ENCODE results near the gene RTKN2. TPM values are rescaled to one million over a fixed set of nuclear protein-coding genes. Genes with fewer than 3 reads are reported as not detected.
"Not testable (repeated sequence)": the region's sequence is repeated elsewhere in the genome, so short reads cannot be mapped to it uniquely, and the experiment has no call there.

Gene RTKN2
- total RNA-seq (1 to 10 TPM; 3.8 to 8.1 TPM), total RNA-seq (69.9 to 105 reads per million in 2 donors)

GRCh38 chr10:62268399-62269114, at the start of gene RTKN2:
Gene RTKN2, minus strand, starts transcription at chr10:62268844. Its CDS starts 234 bp downstream, at chr10:62268610.
- Mint-ChIP-seq H3K4me3 (peak within 1 kb of the TSS; percentile 90), H3K27me3 (peaks cover 25% of the 10 kb centered on the region), H3K4me1 (peaks cover 13% of the 10 kb centered on the region), H3K36me3 (ENCODE audit: low read depth) (no peaks in the 10 kb centered on the region), H3K27ac (peak within 1 kb of the TSS; percentile 39)
- peak; percentile 89 for ATAC-seq
- H3K9me3 ChIP-seq (ENCODE audit: control insufficient read depth, low read length, poor library complexity, severe bottlenecking), result no peaks in the 10 kb centered on the region
- peak; percentile 49 to 59 (median 59) for DNase-seq

- Mint-ChIP-seq H3K27me3 (peaks cover 18% of the 10 kb centered on the region), H3K4me3 (no peak overlapping the region), H3K4me1 (no peaks in the 10 kb centered on the region), H3K36me3 (ENCODE audit: low read depth) (peaks cover 2% of the 10 kb centered on the region), H3K27ac (no peak overlapping the region)
- ATAC-seq, result no peak
- DNase-seq, result no peak
- H3K9me3 ChIP-seq (ENCODE audit: control insufficient read depth, low read length, poor library complexity, severe bottlenecking), result no peaks in the 10 kb centered on the region
These were observed 48.6 kb upstream of the RTKN2 start for GRCh38 chr10:62317257-62317656.

- ATAC-seq (no peak), DNase-seq (no peak)
- peaks cover 22% of the 10 kb centered on the region for H3K27me3 Mint-ChIP-seq
- peaks cover 9% of the 10 kb centered on the region for H3K4me1 Mint-ChIP-seq
- H3K36me3 Mint-ChIP-seq (ENCODE audit: low read depth), result no peaks in the 10 kb centered on the region
- H3K27ac Mint-ChIP-seq, result no peak overlapping the region
- no peak overlapping the region for H3K4me3 Mint-ChIP-seq
- no peaks in the 10 kb centered on the region for H3K9me3 ChIP-seq (ENCODE audit: control insufficient read depth, low read length, poor library complexity, severe bottlenecking)
These were observed 40.6 kb upstream of the RTKN2 start for GRCh38 chr10:62309254-62309653.

GRCh38 chr10:62308101-62308500, 39.5 kb upstream of the RTKN2 start:
- H3K36me3 Mint-ChIP-seq (ENCODE audit: low read depth), result no peaks in the 10 kb centered on the region
- DNase-seq (no peak), ATAC-seq (no peak)
- H3K27ac Mint-ChIP-seq, result no peak overlapping the region
- H3K27me3 Mint-ChIP-seq, result peaks cover 22% of the 10 kb centered on the region
- no peaks in the 10 kb centered on the region for H3K9me3 ChIP-seq (ENCODE audit: control insufficient read depth, low read length, poor library complexity, severe bottlenecking)
- H3K4me1 Mint-ChIP-seq, result peaks cover 9% of the 10 kb centered on the region
- no peak overlapping the region for H3K4me3 Mint-ChIP-seq

- Mint-ChIP-seq H3K4me1 (peaks cover 9% of the 10 kb centered on the region), H3K27ac (no peak overlapping the region), H3K27me3 (peaks cover 22% of the 10 kb centered on the region), H3K36me3 (ENCODE audit: low read depth) (no peaks in the 10 kb centered on the region), H3K4me3 (no peak overlapping the region)
- no peaks in the 10 kb centered on the region for H3K9me3 ChIP-seq (ENCODE audit: control insufficient read depth, low read length, poor library complexity, severe bottlenecking)
- ATAC-seq (no peak), DNase-seq (no peak)
These were observed 39.0 kb upstream of the RTKN2 start for GRCh38 chr10:62307635-62308034.

GRCh38 chr10:62306663-62307062, 38.0 kb upstream of the RTKN2 start:
- no peaks in the 10 kb centered on the region for H3K9me3 ChIP-seq (ENCODE audit: control insufficient read depth, low read length, poor library complexity, severe bottlenecking)
- DNase-seq (no peak), ATAC-seq (peak; percentile 40)
- no peaks in the 10 kb centered on the region for H3K36me3 Mint-ChIP-seq (ENCODE audit: low read depth)
- H3K4me1 Mint-ChIP-seq, result peaks cover 9% of the 10 kb centered on the region
- no peak overlapping the region for H3K4me3 Mint-ChIP-seq
- H3K27me3 Mint-ChIP-seq, result peaks cover 17% of the 10 kb centered on the region
- peak overlapping the region; percentile 6 for H3K27ac Mint-ChIP-seq

GRCh38 chr10:62305813-62306212, 37.2 kb upstream of the RTKN2 start:
- peaks cover 9% of the 10 kb centered on the region for H3K4me1 Mint-ChIP-seq

GRCh38 chr10:62303922-62304321, 35.3 kb upstream of the RTKN2 start:
- no peak overlapping the region for H3K27ac Mint-ChIP-seq
- DNase-seq (no peak), ATAC-seq (no peak)
- H3K9me3 ChIP-seq (ENCODE audit: control insufficient read depth, low read length, poor library complexity, severe bottlenecking), result no peaks in the 10 kb centered on the region
- H3K4me1 Mint-ChIP-seq, result peaks cover 9% of the 10 kb centered on the region
- no peaks in the 10 kb centered on the region for H3K36me3 Mint-ChIP-seq (ENCODE audit: low read depth)
- peaks cover 4% of the 10 kb centered on the region for H3K27me3 Mint-ChIP-seq
- no peak overlapping the region for H3K4me3 Mint-ChIP-seq

More at GRCh38 chr10:62305813-62306212, 37.2 kb upstream of the RTKN2 start:
- peaks cover 13% of the 10 kb centered on the region for H3K27me3 Mint-ChIP-seq
- no peak overlapping the region for H3K4me3 Mint-ChIP-seq
- ATAC-seq, result no peak
- H3K27ac Mint-ChIP-seq, result no peak overlapping the region
- no peaks in the 10 kb centered on the region for H3K36me3 Mint-ChIP-seq (ENCODE audit: low read depth)
- DNase-seq, result no peak
- no peaks in the 10 kb centered on the region for H3K9me3 ChIP-seq (ENCODE audit: control insufficient read depth, low read length, poor library complexity, severe bottlenecking)

- ATAC-seq, result no peak
- DNase-seq, result no peak
- H3K9me3 ChIP-seq (ENCODE audit: control insufficient read depth, low read length, poor library complexity, severe bottlenecking), result no peaks in the 10 kb centered on the region
- no peaks in the 10 kb centered on the region for H3K36me3 Mint-ChIP-seq (ENCODE audit: low read depth)
- no peaks in the 10 kb centered on the region for H3K27me3 Mint-ChIP-seq
- no peak overlapping the region for H3K4me3 Mint-ChIP-seq
- H3K27ac Mint-ChIP-seq, result peak overlapping the region; percentile 27
- H3K4me1 Mint-ChIP-seq, result peaks cover 9% of the 10 kb centered on the region
These were observed 34.1 kb upstream of the RTKN2 start for GRCh38 chr10:62302760-62303159.

GRCh38 chr10:62297857-62298256, 29.2 kb upstream of the RTKN2 start:
- no peak overlapping the region for H3K27ac Mint-ChIP-seq
- ATAC-seq, result no peak

GRCh38 chr10:62284221-62284620, 15.6 kb upstream of the RTKN2 start:
- H3K27ac Mint-ChIP-seq, result no peak overlapping the region
- DNase-seq (no peak), ATAC-seq (no peak)
- H3K27me3 Mint-ChIP-seq, result peaks cover 6% of the 10 kb centered on the region
- no peak overlapping the region for H3K4me3 Mint-ChIP-seq
- no peaks in the 10 kb centered on the region for H3K4me1 Mint-ChIP-seq
- H3K36me3 Mint-ChIP-seq (ENCODE audit: low read depth), result peaks cover 3% of the 10 kb centered on the region
- H3K9me3 ChIP-seq (ENCODE audit: control insufficient read depth, low read length, poor library complexity, severe bottlenecking), result no peaks in the 10 kb centered on the region

More at GRCh38 chr10:62297857-62298256, 29.2 kb upstream of the RTKN2 start:
- H3K9me3 ChIP-seq (ENCODE audit: control insufficient read depth, low read length, poor library complexity, severe bottlenecking), result no peaks in the 10 kb centered on the region
- Mint-ChIP-seq H3K4me3 (no peak overlapping the region), H3K4me1 (no peaks in the 10 kb centered on the region), H3K36me3 (ENCODE audit: low read depth) (no peaks in the 10 kb centered on the region), H3K27me3 (peaks cover 16% of the 10 kb centered on the region)
- DNase-seq, result no peak

GRCh38 chr10:62281348-62281747, 12.7 kb upstream of the RTKN2 start:
- H3K27ac Mint-ChIP-seq; H3K36me3 Mint-ChIP-seq (ENCODE audit: low read depth); ATAC-seq; H3K4me1 Mint-ChIP-seq; DNase-seq; H3K9me3 ChIP-seq (ENCODE audit: control insufficient read depth, low read length, poor library complexity, severe bottlenecking); H3K4me3 Mint-ChIP-seq: not testable (repeated sequence)
- peaks cover 16% of the 10 kb centered on the region for H3K27me3 Mint-ChIP-seq

GRCh38 chr10:62280392-62280791, 11.7 kb upstream of the RTKN2 start:
- DNase-seq, result not testable (repeated sequence)

GRCh38 chr10:62278441-62278910, 9.8 kb upstream of the RTKN2 start:
- ATAC-seq (no peak), DNase-seq (no peak)
- H3K27me3 Mint-ChIP-seq, result peaks cover 21% of the 10 kb centered on the region
- H3K27ac Mint-ChIP-seq, result no peak overlapping the region
- H3K4me1 Mint-ChIP-seq, result peaks cover 2% of the 10 kb centered on the region
- H3K9me3 ChIP-seq (ENCODE audit: control insufficient read depth, low read length, poor library complexity, severe bottlenecking), result no peaks in the 10 kb centered on the region
- no peaks in the 10 kb centered on the region for H3K36me3 Mint-ChIP-seq (ENCODE audit: low read depth)
- no peak overlapping the region for H3K4me3 Mint-ChIP-seq

More at GRCh38 chr10:62280392-62280791, 11.7 kb upstream of the RTKN2 start:
- H3K4me3 Mint-ChIP-seq; H3K4me1 Mint-ChIP-seq; ATAC-seq; H3K27ac Mint-ChIP-seq; H3K9me3 ChIP-seq (ENCODE audit: control insufficient read depth, low read length, poor library complexity, severe bottlenecking); H3K36me3 Mint-ChIP-seq (ENCODE audit: low read depth): not testable (repeated sequence)
- peaks cover 21% of the 10 kb centered on the region for H3K27me3 Mint-ChIP-seq
